ENCODE measurements around the gene CRLF2.

DNA sequence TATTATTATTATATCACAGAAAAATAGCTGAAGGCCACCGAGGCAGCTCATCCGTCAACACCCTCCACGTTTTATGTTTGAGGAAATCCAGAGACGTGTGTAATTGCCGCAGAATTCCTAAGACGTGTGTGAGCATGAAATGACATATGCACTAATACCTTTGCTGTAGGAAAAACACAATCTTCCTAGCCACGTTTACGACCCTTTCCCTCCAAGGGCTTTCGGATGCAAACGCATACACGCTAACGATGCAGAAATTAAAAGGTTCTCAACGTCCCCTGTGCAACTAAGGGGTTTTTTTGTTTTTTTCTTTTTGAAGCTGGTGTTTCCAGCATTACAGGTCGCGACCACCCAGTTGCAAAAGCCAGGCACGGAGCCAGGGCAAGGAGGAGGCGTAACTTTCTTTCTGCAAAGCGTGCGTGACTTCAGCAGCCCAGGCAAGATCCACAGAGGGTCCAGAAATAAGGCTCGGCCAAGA lies 33.8 kb downstream of the CRLF2 start:
- TF ChIP-seq POLR2A (IDR thresholded peaks at IDR 0.05) = no peak
- TF ChIP-seq, protein P1, sequence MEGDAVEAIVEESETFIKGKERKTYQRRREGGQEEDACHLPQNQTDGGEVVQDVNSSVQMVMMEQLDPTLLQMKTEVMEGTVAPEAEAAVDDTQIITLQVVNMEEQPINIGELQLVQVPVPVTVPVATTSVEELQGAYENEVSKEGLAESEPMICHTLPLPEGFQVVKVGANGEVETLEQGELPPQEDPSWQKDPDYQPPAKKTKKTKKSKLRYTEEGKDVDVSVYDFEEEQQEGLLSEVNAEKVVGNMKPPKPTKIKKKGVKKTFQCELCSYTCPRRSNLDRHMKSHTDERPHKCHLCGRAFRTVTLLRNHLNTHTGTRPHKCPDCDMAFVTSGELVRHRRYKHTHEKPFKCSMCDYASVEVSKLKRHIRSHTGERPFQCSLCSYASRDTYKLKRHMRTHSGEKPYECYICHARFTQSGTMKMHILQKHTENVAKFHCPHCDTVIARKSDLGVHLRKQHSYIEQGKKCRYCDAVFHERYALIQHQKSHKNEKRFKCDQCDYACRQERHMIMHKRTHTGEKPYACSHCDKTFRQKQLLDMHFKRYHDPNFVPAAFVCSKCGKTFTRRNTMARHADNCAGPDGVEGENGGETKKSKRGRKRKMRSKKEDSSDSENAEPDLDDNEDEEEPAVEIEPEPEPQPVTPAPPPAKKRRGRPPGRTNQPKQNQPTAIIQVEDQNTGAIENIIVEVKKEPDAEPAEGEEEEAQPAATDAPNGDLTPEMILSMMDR (IDR thresholded peaks at IDR 0.05) = no peak
